GM12872 (cell line): ENCODE data around the gene DTD2.

Experiments used
- CTCF ChIP-seq: IDR thresholded peaks from 3 replicates; pipeline ENCODE4 v1.5.1; 2011; ENCODE audit warnings: low read depth, mild to moderate bottlenecking, low read length, moderate library complexity; ENCODE audit not compliant: insufficient read depth

The DTD2 gene

GRCh38 chr14:31439561-31439960 lies 17.7 kb downstream of the DTD2 start:
- no peak for TF ChIP-seq CTCF

- no peak for TF ChIP-seq CTCF
These were observed 22.0 kb downstream of the DTD2 start for GRCh38 chr14:31435276-31435675.

GRCh38 chr14:31430634-31431264 lies 26.6 kb downstream of the DTD2 start:
- no peak for TF ChIP-seq CTCF

- TF ChIP-seq CTCF: no peak
These were observed 27.5 kb downstream of the DTD2 start for GRCh38 chr14:31429791-31430190.

- no peak for TF ChIP-seq CTCF
These were observed 29.3 kb downstream of the DTD2 start for GRCh38 chr14:31428011-31428410.

GRCh38 chr14:31426663-31427062 lies 30.6 kb downstream of the DTD2 start:
- no peak for TF ChIP-seq CTCF

GRCh38 chr14:31425905-31426304 lies 31.4 kb downstream of the DTD2 start:
- no peak for TF ChIP-seq CTCF
